ENCODE data around the gene ATP1B3.
"Not testable (repeated sequence)": the region's sequence is repeated elsewhere in the genome, so short reads cannot be mapped to it uniquely, and the experiment has no call there.

ATP1B3 gene

DNA sequence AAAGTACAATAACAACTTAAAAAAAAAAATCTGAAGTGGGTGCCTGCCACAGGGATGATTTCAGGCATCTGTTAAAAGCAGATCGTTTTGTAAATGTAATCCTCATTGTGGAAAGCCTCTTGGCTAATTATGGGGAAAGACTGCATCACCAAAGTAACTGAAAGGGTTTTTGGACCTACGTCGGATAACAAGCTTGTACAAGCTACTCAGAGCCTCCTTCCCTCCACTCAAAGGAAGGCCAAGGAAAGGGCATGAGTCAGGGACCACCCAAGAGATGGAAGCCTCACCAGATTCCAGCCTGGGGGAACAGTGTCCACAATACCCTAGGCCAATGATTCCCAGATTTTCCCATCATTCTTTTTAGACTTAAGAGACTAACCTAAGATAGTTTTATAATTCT is 84.3 kb downstream of the ATP1B3 start:
- DNase-seq (ENCODE audit: extremely low read depth, insufficient read length) = no peak
- no peaks in the 10 kb centered on the region for H3K27me3 ChIP-seq (replicated peaks; ENCODE audit: control insufficient read depth, insufficient read depth, low read length)
- TF ChIP-seq, protein P1, sequence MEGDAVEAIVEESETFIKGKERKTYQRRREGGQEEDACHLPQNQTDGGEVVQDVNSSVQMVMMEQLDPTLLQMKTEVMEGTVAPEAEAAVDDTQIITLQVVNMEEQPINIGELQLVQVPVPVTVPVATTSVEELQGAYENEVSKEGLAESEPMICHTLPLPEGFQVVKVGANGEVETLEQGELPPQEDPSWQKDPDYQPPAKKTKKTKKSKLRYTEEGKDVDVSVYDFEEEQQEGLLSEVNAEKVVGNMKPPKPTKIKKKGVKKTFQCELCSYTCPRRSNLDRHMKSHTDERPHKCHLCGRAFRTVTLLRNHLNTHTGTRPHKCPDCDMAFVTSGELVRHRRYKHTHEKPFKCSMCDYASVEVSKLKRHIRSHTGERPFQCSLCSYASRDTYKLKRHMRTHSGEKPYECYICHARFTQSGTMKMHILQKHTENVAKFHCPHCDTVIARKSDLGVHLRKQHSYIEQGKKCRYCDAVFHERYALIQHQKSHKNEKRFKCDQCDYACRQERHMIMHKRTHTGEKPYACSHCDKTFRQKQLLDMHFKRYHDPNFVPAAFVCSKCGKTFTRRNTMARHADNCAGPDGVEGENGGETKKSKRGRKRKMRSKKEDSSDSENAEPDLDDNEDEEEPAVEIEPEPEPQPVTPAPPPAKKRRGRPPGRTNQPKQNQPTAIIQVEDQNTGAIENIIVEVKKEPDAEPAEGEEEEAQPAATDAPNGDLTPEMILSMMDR (IDR thresholded peaks at IDR 0.05; ENCODE audit: insufficient read depth, low read length, poor library complexity, severe bottlenecking) = no peak
- H3K36me3 ChIP-seq (ENCODE audit: control insufficient read depth, insufficient read depth, low read length) = peaks cover 3% of the 10 kb centered on the region
- H3K4me3 ChIP-seq (replicated peaks; ENCODE audit: low read depth, low read length) = no peak overlapping the region

GRCh38 chr3:141963301-141963700 is 86.9 kb downstream of the ATP1B3 start:
- no peak for DNase-seq (ENCODE audit: extremely low read depth, insufficient read length)
- TF ChIP-seq, protein P1 (IDR thresholded peaks at IDR 0.05; ENCODE audit: insufficient read depth, low read length, poor library complexity, severe bottlenecking) = no peak
- H3K27me3 ChIP-seq (replicated peaks; ENCODE audit: control insufficient read depth, insufficient read depth, low read length) = no peaks in the 10 kb centered on the region
- peaks cover 3% of the 10 kb centered on the region for H3K36me3 ChIP-seq (ENCODE audit: control insufficient read depth, insufficient read depth, low read length)
- no peak overlapping the region for H3K4me3 ChIP-seq (replicated peaks; ENCODE audit: low read depth, low read length)

GRCh38 chr3:141965471-141965870 is 89.0 kb downstream of the ATP1B3 start:
- TF ChIP-seq, protein P1 (IDR thresholded peaks at IDR 0.05; ENCODE audit: insufficient read depth, low read length, poor library complexity, severe bottlenecking) = no peak
- no peak overlapping the region for H3K4me3 ChIP-seq (replicated peaks; ENCODE audit: low read depth, low read length)
- peaks cover 2% of the 10 kb centered on the region; the same call in 1 of the 2 replicates for H3K36me3 ChIP-seq (ENCODE audit: control insufficient read depth, insufficient read depth, low read length)
- H3K27me3 ChIP-seq (replicated peaks; ENCODE audit: control insufficient read depth, insufficient read depth, low read length) = no peaks in the 10 kb centered on the region
- DNase-seq (ENCODE audit: extremely low read depth, insufficient read length) = no peak

DNA sequence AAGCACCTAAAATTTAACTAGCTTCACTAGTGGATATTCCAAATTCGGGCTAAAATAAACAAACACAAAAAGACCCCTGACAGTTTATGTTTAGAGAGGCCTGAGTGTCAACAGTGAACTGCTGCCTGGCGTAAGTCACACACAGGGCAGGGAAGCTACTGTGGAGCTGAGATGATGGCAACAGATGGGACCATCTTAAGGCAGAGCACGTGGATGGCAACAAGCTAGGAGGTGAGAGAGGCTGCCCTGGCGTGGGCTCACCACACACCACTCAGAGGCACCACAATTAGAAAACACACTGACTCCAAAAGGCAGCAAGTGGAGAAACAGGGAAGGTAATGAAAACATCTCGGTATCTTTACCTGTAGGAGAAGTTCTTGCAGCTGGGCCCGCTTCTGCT is 93.3 kb downstream of the ATP1B3 start:
- DNase-seq (ENCODE audit: extremely low read depth, insufficient read length) = no peak
- Histone ChIP-seq H3K27me3 (replicated peaks; ENCODE audit: control insufficient read depth, insufficient read depth, low read length) (no peaks in the 10 kb centered on the region), H3K4me3 (replicated peaks; ENCODE audit: low read depth, low read length) (no peak overlapping the region), H3K36me3 (ENCODE audit: control insufficient read depth, insufficient read depth, low read length) (no peaks in the 10 kb centered on the region; the same call in 1 of the 2 replicates)
- TF ChIP-seq, protein P1 (IDR thresholded peaks at IDR 0.05; ENCODE audit: insufficient read depth, low read length, poor library complexity, severe bottlenecking) = no peak

DNA sequence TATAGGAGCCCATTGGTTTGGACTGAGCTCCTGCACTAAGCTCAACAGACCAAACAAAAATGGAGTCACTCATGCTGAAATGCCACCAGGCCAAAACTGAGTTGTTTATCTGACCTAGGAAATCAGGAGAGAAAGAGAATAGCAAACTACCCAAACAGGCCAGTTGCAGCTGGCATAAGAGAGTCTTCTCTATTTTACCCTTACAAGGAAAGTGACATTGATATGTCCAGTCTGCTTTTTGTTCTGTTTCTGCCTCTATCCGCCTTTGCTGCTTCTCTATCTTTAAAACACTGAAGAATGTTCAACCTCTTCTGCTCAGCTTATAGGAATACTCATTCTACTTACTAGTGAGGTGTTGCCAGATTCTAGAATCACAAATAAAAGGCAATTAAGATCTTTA is 95.1 kb downstream of the ATP1B3 start:
- peaks cover 1% of the 10 kb centered on the region for H3K36me3 ChIP-seq (ENCODE audit: control insufficient read depth, insufficient read depth, low read length)
- no peak overlapping the region for H3K4me3 ChIP-seq (replicated peaks; ENCODE audit: low read depth, low read length)
- DNase-seq (ENCODE audit: extremely low read depth, insufficient read length) = no peak
- TF ChIP-seq, protein P1 (IDR thresholded peaks at IDR 0.05; ENCODE audit: insufficient read depth, low read length, poor library complexity, severe bottlenecking) = no peak
- no peaks in the 10 kb centered on the region for H3K27me3 ChIP-seq (replicated peaks; ENCODE audit: control insufficient read depth, insufficient read depth, low read length)

DNA sequence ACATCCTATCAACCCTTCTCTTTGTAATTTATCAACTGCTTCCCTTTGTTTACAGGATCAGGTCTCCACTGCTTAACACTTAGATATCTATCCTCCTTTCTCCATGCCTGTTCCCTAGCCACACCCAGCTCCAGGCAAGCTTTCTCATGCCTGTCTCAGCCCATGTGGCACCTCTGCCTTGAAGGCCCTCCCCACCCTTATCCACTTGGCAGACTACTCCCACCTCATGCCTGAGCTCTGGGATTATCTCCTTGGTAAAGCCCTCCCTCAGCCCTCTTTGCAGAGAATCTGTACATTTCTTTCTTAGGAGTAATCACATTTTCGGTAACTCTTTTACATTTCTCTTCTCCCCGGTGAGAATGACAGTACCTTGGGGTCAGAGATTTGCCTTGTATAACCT is 96.0 kb downstream of the ATP1B3 start:
- no peak overlapping the region for H3K4me3 ChIP-seq (replicated peaks; ENCODE audit: low read depth, low read length)
- no peak for DNase-seq (ENCODE audit: extremely low read depth, insufficient read length)
- TF ChIP-seq, protein P1 (IDR thresholded peaks at IDR 0.05; ENCODE audit: insufficient read depth, low read length, poor library complexity, severe bottlenecking) = no peak
- peaks cover 1% of the 10 kb centered on the region for H3K36me3 ChIP-seq (ENCODE audit: control insufficient read depth, insufficient read depth, low read length)
- H3K27me3 ChIP-seq (replicated peaks; ENCODE audit: control insufficient read depth, insufficient read depth, low read length) = no peaks in the 10 kb centered on the region

DNA sequence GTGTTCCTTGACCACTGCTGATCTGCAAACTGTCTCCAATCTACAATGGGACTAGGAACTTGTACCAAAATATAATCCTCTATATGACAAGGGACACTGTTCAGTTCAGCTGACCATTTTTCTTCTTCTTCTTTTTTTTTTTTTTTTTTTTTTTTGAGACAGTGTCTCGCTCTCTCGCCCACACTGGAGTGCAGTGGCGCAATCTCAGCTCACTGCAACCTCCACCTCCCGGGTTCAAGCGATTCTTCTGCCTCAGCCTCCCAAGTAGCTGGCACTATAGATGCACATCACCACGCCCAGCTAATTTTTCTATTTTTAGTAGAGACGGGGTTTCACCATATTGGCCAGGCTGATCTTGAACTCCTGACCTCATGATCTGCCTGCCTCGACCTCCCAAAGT is 98.3 kb downstream of the ATP1B3 start:
- H3K27me3 ChIP-seq (replicated peaks; ENCODE audit: control insufficient read depth, insufficient read depth, low read length); H3K36me3 ChIP-seq (ENCODE audit: control insufficient read depth, insufficient read depth, low read length); H3K4me3 ChIP-seq (replicated peaks; ENCODE audit: low read depth, low read length); DNase-seq (ENCODE audit: extremely low read depth, insufficient read length): not testable (repeated sequence)

All from GM06990 (cell line).